ENCODE data around the gene CCDC174. TPM values are rescaled to one million over a fixed set of nuclear protein-coding genes. Genes with fewer than 3 reads are reported as not detected.

The CCDC174 gene
- polyA plus RNA-seq, 12 donors: 16.3 to 29.1 (median 20.6) TPM; not detected in 1

DNA sequence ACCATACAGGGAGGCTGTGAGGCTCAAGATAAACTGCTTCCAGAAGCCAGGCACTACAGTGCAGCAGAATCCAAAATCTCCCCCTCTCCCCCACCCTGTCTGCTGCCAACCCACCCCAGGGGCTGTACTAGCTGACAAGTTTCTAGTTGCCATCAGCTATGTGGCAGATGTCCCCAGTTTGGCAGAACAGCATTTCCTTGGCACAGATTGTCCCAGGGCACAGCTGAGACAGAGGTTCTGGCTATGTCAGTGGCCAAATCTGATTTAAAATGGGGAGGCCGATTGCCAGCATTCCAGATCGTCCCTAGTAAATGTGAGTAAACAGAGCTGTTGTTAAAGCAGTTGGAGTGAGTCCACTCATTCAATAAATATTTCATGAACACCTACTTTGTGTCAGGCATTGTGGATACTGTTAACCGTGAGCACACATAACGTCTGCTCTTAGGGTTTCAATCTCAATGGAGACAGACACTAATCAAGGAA, 28.0 kb upstream of the CCDC174 start:
- DNase-seq: peak; percentile 31

- no peak for DNase-seq
These were observed 27.1 kb upstream of the CCDC174 start for GRCh38 chr3:14624498-14624897.

GRCh38 chr3:14625443-14625842, 26.1 kb upstream of the CCDC174 start:
- DNase-seq: no peak

DNA sequence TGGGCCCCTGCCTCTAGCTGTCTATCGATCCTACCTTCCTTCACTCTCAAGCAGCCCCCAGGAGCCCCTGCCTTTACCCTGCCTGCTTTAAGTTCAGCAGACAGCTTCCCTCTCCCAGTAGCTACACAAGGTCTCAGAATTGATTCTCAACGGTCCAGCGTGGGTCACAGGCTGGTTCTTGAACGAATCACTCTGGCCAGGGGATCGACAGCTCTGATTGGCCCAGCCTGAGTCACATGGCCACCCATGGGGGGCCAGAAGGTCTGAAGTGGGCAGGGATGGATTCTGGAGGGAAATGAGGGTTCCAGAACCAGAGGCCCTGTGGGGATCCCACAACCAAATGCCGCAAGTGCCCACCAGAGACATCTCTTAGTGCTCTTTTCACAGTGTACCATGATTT, 23.7 kb upstream of the CCDC174 start:
- DNase-seq: no peak

DNA sequence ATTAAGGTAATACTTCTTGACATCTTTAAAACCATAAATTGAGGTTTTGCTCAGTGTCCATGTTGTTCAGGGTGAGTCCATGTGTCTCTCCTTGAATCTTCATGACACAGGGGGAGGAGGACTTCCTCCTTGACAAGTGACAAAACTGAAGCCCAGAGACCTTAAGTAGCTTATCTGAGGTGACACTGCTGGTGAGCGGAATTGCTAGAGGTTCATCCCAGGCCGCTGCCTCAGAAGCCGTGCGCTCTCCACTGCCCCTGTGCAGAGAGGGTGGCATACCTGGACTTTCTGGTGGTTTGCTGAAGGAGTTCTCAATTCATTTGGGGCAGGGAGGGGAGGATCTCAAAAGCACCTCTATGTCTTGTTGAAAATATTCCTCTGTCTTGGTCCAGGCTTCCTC, 23.2 kb upstream of the CCDC174 start:
- no peak for DNase-seq

DNA sequence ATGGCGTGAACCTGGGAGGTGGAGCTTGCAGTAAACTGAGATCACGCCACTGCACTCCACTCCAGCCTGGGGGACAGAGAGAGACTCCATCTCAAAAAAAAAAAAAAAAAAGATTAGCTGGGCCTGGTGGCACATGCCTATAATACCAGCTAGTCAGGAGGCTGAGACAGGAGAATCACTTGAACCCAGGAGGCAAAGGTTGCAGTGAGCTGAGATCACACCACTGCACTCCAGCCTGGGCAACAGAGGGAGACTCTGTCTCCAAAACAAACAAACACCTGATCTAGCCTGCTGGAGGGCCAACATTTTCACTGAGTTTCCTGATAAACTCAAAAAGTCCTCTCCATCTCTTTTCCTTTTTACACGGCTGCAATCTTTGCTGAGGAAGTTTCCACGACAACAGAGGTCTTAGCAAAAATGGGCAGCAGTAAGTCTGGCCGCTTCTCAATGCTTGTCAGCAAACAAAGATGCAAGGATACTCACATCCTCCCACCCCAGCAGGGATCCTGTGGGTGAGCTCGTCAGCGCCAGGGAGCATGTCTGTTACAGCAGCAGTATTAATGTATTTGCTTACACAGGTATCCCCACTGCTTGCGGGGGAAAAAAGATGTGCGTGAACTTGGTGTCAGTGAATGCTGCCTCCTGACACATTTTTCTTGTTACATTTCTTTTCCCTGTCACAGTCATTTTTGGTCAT, 21.0 kb upstream of the CCDC174 start:
- DNase-seq: no peak

GRCh38 chr3:14631101-14631497, 20.5 kb upstream of the CCDC174 start:
- no peak for DNase-seq

DNA sequence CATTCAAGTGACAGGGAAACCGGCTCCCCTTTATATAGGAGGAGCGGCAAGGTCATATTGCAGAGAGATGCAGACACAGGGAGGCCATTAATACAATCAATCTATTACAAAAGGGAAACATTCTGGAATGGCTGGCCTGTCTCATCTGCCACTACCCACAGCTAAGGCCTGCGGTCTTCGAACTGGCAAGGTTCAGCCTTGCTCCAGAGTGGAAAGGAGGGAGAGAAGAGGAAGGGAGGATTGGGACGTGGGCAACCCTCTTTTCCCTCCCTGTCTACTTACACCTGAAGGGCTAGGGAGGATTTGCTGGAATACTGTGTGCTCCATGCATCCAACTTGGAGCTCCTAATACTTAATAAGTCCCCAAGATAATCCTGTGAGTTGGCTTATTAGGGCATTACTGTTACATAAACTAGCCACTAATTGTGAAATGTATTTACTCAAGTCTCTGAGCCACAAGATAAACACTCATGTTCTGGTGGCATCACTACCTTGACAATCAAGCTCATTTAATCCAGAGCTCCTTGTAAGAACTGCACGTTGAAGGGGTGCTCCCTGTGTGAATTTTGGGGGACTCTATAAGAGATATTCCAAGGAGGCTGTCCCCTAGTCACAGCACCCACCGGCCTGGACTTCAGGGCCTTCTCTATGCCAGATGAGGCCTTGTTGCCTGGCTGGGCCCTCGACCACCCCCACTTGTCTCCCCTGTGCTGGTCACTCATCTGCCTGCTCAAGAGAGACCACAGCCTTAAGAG, 19.7 kb upstream of the CCDC174 start:
- DNase-seq: no peak

DNA sequence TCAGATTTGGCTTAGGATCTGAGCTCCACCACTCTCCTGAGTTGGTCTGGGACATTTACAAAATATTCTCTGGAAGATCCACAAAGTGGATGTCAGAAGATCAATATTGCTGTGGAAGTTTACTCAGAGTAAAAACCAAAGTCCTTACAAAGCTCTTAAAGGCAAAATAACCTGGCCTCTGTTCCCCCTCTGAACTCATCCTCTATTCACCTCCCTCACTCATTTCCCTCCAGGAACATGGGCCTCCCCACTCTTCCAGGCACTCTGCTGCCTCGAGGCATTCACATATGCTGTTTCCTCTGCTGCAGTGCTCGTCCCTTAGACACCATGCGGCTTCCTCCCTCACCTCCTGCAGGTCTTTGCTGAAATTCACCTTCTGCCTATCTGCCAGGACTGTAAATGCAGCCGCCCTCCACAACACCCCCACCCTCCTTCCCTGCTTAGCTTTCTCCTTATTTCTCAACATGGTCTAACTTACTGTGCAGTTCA, 19.1 kb upstream of the CCDC174 start:
- DNase-seq: no peak

DNA sequence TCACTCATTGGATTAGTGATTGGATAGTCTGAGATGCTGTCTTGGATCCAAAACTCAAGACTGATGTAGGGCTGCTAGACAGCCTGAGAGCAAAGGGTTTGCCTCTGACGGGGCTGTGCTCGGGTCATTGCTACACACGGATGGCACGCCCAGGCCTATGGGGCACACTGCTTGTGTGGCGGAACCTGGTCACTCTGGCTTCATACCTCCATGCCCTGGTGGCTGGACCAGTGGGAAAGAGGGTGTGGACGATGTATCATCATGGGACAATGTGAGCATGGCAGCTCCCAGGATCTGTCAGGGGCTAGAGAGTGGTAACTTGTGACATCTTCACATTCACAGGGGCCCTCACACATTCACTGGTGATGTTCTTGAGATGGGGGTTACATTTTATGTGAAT, 18.1 kb upstream of the CCDC174 start:
- no peak for DNase-seq

DNA sequence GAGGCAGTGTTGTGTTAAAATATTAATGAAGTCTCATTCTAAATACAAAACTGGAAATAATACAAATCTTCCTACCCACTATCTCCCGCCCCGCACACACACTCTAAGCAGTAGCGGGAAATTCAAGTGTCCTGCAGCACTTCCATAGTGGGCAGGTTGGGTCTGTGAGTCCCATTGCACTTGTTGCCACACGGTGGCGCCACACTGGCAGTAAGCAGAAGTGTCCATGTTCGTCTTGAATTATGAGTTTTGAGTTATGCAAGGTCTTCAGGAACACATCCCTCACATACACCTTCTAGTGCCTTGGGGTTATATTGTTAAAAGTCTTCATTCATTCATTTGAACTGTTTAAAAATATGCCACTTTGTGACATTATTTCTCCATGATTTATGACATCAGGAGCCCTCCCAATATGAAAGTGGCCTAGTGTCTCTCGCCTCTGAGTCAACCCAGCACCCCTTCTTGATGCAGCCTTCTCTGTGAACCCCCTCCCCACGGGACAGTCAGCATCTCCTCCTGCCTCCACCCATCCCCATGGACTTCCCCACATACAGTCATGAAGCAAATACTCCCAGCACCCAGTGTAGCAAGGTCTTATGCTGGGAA, 17.6 kb upstream of the CCDC174 start:
- no peak for DNase-seq

DNA sequence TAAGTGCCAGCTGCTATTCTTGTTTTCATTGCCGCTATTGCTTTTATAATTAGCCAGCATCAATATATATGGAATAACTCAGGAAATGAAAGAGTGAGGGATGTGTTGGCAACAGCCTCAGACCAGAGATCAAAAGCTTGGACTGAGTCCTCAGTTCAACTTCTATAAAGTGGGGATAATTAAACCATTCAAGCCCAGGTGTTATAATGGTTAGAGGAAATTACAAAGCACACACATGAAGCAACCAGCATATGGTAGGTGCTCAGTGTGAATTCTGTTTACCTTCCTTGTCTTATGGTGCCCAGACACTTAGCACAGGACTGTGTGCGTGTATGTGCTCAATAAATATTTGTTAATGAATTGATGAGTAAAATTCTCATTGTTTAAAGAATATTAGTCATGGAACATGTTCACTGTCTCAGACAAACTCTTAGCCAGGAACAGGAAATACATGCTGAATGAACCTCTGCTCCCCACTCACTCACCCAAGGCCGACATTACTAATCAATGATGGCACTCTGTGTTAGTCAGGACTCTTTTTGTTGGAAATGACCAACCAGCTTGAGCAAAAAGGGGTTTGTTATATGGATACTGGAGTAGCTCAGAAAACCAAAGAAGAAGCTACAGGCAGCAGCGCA, 16.7 kb upstream of the CCDC174 start:
- no peak for DNase-seq

DNA sequence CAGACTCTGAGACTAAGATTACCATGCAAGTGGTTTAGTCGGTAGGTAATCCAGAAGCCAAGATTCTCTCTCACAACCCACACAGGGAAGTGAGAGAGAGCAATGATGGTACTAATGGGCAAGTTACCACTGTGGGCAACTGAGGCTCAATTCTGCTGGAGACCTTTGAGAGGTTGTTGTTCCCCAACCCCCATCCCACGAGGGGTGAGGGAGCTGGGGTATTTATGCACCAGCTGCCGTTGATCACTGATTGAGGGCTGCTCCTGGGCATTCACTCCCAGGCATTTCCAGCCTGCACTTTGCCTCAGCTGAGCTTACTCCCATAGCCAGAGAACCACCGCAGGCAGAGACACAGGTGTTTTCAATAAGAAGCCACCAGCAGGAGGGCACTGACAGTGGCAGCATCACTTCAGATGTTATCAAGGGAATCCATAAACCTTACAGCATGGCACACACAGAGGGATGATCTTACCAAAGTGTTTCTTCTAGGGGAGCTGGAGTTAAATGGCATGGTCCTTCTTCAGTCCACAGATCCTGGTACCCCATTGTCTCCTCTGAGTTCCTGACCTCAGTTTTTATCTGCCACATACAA, 15.0 kb upstream of the CCDC174 start:
- DNase-seq: no peak

DNA sequence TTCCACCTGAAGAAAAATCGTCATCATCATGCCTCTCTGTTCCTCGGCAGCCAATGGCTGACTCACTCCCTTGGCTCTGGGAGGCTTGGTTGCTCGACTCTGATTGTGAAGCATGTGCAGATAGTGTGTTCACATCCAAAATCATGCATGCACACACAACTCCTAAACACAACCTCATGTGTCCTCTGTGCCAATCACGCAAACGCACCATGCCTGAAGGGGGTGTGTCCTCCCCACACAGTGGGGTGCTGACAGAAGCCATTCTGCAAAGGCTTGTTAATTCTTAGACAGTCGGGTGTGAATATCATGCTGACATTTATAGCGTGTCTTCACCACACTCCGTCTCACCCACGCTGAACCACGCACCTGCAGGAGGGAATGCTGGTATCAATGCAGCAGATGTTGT, 11.4 kb upstream of the CCDC174 start:
- no peak for DNase-seq

DNA sequence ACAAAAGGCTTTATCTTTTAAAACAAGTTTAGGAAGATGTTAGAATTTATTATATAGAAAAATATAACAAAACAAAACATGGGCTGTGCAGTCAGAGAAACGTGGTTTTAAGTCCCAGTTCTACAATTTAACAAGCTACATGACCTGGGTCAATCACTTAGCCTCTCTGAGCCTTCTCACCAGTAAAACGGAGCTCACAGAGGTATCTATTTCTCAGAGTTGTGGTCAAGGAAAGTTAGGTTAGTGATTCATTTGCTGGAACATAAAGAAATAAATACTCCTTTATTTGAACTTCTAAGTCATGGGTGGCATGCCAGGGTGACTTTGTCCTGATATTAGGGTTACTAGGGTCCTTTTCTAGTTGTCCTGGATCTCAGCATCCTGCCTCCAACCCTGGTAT, 10.8 kb upstream of the CCDC174 start:
- no peak for DNase-seq

DNA sequence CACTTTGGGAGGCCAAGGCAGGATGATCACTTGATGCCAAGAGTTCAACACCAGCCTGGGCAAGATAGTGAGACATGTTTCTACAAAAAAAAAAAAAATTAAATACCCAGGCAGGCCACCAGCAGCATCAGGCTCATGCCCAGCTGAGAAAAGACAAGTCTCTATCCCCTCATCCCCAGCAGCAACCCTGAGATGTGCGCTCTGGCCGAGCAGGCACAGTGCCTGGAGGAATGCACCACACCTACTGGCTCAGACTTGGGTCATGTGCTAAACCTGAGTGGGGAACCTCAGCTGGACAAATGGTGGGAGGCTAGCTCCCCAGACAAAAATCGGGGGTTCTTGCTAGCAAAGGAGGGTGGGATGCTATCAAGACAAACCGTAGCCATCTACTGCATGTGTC, 10.2 kb upstream of the CCDC174 start:
- no peak for DNase-seq

DNA sequence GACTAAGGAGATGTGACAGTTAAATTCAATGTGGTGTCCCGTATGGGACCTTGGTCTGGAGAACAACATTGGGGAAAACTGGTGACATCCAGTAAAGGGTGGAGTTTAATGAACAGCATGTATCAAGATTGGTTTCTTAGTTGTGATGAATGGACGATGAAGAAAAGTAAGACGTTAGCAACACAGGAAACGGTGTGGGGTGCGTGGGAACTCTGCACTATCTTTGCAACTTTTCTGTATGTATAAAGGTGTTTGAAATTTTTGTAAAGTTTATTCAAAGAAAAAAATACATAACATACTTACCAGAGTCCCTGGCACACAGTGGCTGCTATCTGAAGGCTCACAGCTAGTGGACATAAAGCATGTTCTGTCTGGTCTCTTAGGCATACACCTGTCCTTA, 6.1 kb upstream of the CCDC174 start:
- no peak for DNase-seq

- no peak for DNase-seq
These were observed 5.4 kb upstream of the CCDC174 start for GRCh38 chr3:14646131-14646573.

DNA sequence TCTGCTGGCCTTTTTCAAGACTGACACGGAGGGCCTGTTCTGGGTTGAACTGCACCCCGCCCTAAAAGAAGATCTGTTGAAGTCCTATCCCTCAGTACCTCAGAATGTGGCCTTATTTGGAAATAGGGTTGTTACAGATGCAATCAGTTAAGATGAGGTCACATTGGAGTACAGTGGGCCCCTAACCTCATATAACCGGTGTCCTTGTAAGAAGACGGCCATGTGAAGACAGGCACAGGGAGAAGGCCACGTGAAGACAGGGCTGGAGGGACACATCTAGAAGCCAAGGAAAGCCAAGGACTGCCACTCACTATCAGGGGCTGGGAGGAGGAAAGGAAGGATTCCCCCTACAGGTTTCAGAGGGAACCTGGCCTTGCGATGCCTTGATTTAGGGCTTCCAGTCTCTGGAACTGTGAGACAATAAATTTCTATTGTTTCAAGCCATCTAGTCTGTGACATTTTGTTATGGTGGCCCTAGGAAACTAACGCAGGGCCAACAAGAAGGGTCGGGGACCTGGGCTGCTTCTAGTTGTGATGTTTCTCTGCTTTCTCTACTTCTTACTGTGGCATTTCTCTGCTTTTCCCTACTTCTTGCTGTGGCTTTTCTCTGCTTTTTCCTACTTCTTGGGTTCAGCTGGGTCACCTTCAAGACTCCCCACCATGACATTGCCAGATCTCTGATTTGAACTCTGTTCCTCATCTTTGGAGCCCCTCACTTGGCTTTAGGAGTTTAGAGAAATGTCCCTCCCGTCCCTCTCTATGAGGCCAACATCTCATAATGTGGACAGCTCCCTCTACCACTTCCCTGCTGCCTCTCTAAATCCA, 4.8 kb upstream of the CCDC174 start:
- DNase-seq: no peak

DNA sequence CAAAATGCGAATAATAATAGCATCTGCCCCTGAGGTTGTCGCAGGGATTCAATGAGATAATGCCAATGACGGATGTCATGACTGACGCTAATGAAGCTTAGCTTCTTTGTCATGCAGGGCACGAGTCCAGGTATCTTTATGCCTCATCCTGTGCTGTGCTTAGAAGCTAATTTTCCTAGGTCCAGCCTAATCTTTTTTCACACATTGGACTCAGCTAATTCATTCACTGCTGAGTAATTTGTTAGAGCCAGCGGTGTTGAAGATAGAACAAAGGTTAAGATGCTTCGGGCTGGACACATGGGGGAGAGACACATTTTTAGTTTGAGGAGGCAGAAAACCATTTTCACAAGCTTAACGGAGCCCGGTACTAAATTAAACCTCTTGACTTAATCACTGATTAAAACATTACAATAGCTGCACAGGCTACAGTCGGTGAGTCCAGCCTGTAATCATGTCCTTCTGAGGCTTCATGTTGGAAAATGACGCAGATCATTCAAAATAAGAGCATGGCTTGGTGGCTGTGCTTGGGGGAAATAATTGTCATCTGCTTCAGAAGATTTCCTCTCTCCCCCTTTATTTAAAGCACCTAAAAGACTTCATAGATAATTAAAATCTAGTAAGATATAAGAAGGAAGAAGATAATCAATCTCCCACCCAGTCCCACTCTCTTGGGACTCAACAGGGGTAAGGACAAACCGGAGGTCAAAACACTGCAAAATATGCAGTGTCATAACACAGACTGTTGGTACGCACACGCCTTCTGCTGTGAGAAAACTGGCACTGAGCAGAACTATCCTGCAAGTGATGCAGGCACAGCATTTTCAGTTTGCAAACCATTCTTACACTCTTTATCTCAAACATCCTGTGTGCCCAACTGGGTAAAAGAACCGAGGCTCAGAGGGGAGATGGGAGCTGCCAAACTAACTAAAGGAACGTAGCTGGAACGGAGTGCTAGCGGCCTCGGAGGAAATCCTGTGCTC, 3.3 kb upstream of the CCDC174 start:
- DNase-seq: no peak
